Measurements from ENCODE around the gene NTF3.

Gene NTF3

DNA sequence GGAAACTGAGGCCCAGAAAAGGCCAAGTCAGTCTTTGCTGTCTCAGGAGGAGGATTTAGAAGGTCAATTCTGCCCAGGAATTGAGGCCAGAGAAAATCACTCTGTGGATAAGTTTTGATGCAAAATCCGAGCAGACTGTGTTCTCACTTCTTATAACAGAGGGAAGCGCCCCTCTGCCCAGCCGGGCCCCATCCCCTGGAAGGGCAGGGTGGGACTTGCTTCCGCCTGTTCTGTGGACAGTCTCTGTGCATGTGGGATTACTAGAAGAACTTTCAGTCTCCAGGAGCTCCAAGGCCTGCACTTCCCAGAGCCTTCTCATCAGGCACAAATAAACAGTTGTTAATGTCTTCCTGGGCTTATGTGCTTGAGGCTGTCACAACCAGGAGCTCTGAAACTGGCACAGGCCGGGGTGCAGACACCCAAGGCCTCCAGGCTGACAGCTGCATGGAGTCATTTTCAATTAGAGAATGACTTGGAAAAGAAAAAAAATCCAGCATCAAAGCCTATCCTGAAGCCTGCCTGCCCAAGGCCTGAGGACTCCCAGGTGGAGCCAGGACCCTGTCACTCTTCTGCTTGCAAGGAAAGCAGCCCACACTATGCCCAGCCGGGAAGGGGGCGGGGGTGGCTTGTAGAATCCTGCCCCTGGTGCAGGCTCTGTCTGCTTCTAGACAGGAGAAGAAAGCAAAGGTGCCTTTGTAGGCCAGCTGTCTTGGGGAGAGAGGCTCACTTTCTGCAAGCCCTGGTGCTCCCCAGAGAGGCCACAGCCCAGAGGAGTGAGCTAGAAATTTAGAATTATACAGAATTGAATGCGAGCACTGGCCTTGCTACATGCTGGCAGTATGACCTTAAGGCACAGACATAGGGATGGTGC lies 84.7 kb downstream of the NTF3 start:
- no peak for DNase-seq (ENCODE audit: low read depth)
- no peak overlapping the region for H3K4me3 ChIP-seq (ENCODE audit: low read depth, low read length)
- TF ChIP-seq, protein P1, sequence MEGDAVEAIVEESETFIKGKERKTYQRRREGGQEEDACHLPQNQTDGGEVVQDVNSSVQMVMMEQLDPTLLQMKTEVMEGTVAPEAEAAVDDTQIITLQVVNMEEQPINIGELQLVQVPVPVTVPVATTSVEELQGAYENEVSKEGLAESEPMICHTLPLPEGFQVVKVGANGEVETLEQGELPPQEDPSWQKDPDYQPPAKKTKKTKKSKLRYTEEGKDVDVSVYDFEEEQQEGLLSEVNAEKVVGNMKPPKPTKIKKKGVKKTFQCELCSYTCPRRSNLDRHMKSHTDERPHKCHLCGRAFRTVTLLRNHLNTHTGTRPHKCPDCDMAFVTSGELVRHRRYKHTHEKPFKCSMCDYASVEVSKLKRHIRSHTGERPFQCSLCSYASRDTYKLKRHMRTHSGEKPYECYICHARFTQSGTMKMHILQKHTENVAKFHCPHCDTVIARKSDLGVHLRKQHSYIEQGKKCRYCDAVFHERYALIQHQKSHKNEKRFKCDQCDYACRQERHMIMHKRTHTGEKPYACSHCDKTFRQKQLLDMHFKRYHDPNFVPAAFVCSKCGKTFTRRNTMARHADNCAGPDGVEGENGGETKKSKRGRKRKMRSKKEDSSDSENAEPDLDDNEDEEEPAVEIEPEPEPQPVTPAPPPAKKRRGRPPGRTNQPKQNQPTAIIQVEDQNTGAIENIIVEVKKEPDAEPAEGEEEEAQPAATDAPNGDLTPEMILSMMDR (IDR thresholded peaks at IDR 0.05; ENCODE audit: control insufficient read depth, extremely low read depth, insufficient read depth) = no peak

DNA sequence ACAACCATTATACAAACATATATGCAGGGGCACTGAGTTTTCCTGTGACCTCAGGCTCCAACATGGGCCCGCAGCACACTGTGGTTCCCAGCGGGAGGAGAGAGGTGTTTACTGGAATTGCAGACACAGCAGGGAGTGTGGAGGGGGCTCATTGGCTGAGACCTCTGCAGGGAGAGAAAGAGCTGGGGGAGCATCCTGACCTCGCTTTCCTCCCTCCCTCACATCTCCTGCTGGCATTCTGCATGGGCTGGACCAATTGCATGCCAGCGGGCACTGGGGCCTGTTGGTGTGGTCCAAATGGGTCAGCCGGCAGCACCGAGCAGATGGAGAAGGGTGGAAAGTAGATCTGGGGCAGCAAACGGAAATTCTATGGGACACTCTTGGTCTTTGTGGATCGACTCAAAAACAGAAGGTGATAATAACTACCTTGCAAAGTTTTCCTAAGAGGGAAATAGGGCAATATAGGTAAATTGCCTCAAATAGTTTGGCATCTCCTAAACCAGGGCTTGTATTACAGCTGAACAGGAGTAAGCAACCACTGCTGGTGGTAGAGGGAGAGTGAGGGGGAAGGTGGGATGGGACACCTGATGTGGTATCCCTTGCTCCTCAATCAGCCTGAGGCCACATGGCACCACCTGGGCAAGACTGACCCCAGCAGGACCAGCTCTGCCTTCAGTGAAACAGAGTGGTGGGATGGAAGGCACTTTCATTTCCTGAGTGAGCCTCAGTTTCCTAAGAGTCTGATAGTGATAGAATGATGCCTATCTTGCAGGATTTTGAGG lies 86.9 kb downstream of the NTF3 start:
- DNase-seq (ENCODE audit: low read depth) = no peak
- no peak overlapping the region for H3K4me3 ChIP-seq (ENCODE audit: low read depth, low read length)
- TF ChIP-seq, protein P1 (IDR thresholded peaks at IDR 0.05; ENCODE audit: control insufficient read depth, extremely low read depth, insufficient read depth) = no peak

DNA sequence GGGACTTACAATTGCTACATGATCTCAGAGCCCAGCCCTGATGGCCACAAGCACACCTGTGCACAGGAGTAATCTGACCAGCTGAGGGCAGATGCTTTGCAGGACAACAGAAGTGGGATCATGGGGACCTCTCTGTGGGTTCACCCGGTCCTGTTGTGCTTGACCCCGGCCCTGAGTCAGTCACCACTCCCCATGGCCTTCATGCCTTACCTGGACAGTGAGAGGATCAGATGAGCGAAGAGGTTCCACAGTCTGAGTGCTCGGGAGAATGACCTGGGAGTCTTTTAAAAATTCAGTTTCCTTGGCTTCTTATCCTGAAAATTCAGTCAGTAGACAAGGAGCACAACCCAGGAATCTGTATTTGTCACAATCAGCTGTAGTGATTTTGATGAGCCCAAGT lies 88.1 kb downstream of the NTF3 start:
- no peak for DNase-seq (ENCODE audit: low read depth)
- no peak overlapping the region for H3K4me3 ChIP-seq (ENCODE audit: low read depth, low read length)
- TF ChIP-seq, protein P1 (IDR thresholded peaks at IDR 0.05; ENCODE audit: control insufficient read depth, extremely low read depth, insufficient read depth) = no peak

DNA sequence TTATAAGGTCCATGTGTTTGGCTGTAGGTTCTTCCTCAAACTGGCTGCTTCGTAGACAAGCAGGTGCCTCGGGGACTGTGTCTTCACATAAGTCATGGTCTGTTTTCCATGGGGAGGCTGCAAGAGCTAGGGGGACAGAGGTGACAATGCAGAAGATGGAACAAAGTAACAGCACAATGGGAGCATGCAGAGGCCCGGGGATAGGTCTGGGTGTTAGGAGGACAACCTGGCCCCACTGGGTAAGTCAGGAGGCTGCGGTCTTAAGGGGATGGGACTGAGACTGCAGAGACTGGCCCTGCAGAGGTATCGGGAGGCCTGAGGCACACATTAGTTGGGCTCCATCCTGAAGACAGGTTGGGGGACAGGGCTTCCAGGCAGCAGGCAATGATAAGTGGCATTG lies 88.9 kb downstream of the NTF3 start:
- no peak overlapping the region for H3K4me3 ChIP-seq (ENCODE audit: low read depth, low read length)
- TF ChIP-seq, protein P1 (IDR thresholded peaks at IDR 0.05; ENCODE audit: control insufficient read depth, extremely low read depth, insufficient read depth) = no peak
- DNase-seq (ENCODE audit: low read depth) = no peak

DNA sequence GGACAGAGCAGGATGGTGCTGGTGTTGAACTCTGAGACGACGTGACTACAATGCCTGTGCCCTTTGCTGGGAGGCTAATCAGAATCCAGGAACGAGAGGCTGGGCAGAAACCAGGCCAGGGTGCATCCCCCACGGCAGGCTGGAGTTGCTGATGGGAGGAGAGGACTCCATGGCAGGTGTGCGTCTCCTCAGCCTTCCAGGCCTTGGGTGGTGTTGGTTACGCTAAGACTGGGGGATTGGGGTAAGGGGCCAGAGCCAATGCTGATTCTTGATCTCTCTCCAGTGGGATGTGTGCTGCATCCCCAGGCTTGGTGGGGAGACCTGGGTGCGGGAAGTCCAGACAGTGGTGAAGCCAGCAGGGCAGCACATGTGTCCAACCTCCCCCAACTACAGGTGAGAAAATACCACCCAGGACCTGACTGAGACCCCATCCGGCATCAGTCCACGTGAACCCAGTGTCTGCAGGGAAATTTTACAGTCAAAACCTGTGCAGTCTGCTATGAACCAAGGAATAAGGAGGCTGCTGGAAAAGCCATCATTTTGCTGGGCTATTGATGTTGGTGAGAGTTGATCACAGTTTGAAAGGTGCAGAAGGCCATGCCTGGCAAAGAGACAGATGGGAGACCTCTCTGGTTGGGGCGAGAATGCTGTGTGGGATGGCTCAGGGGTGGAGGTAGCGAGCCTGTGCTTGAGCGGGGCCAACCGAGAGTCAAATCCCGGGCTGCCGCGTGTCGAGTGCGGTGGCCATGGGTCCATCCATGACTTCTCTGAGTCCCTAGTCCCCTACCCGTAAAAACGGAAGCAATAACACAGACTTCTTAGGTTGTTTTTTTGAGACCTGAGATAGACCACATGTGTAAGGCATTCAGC lies 89.8 kb downstream of the NTF3 start:
- TF ChIP-seq, protein P1 (IDR thresholded peaks at IDR 0.05; ENCODE audit: control insufficient read depth, extremely low read depth, insufficient read depth) = no peak
- no peak overlapping the region for H3K4me3 ChIP-seq (ENCODE audit: low read depth, low read length)
- no peak for DNase-seq (ENCODE audit: low read depth)

DNA sequence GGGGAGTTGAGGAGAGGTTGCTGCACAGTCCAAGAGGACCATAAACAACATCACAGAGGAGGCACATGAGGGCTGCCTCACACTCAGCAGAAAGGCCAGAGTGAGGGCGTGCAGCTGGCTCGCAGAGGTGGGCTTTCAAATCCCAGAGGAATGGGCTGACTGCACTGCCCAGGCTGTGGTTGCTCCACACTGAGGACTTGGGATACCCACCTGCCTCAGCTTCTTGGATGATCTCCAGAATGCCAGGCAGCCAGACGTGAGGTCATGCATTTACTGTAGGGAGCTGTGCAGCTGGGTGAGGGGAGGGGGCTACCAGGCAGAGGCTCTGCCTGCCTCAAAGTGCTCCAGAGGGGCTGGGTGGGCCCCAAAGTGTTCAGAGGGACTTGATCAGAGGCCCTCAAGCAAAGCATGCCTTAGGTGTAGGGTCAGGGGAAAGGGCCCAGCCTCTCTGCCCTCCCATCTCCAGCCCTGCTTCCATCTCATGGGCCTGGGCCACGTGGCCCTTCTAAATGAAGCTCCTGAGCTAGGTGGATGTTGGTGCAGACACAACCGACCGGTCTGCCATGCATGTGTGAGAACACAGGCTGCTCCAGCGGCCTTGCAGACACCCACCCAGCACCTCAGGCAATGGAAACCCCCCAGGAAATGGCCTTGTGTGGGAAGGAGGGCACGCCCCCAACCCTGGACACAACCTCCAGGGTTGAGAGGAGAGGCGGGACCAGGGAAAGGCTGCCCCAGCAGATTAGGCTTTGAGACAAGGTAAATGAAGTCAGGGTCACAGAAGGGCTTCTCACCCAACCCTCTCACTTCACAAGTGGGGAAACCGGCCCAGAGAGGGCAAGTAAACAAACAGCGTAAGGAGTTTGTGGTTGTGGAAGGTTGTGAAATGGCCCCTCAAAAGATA lies 90.8 kb downstream of the NTF3 start:
- TF ChIP-seq, protein P1 (IDR thresholded peaks at IDR 0.05; ENCODE audit: control insufficient read depth, extremely low read depth, insufficient read depth) = no peak
- H3K4me3 ChIP-seq (ENCODE audit: low read depth, low read length) = no peak overlapping the region
- DNase-seq (ENCODE audit: low read depth) = no peak

Measured in LNCaP clone FGC (cell line).